HCT116 (cell line): ENCODE measurements around the gene NELFB. TPM values are rescaled to one million over a fixed set of nuclear protein-coding genes. Genes with fewer than 3 reads are reported as not detected.

ENCODE experiments used
- ATAC-seq: fragments of 200-7000 bp; cut with Tn5 transposase; 2 replicates; pipeline ENCODE4 v1.9.1; 2020; ENCODE audit warnings: mild to moderate bottlenecking, moderate library complexity
- BruUV-seq: library from RNA; stranded (reverse); fragments of 400-500 nt; replicated peaks from 2 replicates; lab custom pipeline; 2021; lab: Mats Ljungman, UMichigan
- CTCF ChIA-PET: fragments of 300-600 bp; sonication (Branson Sonifier 250); formaldehyde crosslinking; loops from one replicate; lab custom pipeline; 2021; ENCODE audit warnings: antibody characterized with exemption; lab: Charles Lee
- POLR2A ChIA-PET: fragments of 300-600, 350-600 bp; sonication (Branson Sonifier 250); formaldehyde crosslinking; loops from one replicate; lab custom pipeline; 2021; ENCODE audit warnings: antibody characterized with exemption; lab: Charles Lee
- RAD21 ChIA-PET, 2 experiments: fragments of 300-600 bp; sonication (Branson Sonifier 250); formaldehyde crosslinking; loops; one replicate each; lab custom pipeline; 2023; ENCODE audit warnings: low total read pairs in 2 of 2; ENCODE audit not compliant: uncharacterized antibody in 2 of 2, unreplicated experiment in 2 of 2, low non-redundant PET in 1 of 2; lab: Charles Lee
- DNase-seq: peaks from one replicate; pipeline ENCODE4 v3.0.0-alpha.2; 2010; ENCODE audit warnings: low read depth, low spot score
- H2AFZ ChIP-seq: fragments of 200-600 bp; shearing (Covaris generic), sonication (generic); 2 replicates; pipeline ENCODE4 v1.6.1; 2017; ENCODE audit warnings: low read depth, mixed run types, mixed read lengths, antibody characterized with exemption, low read length; ENCODE audit not compliant: poor library complexity, severe bottlenecking
- H3K27ac ChIP-seq: 2 replicates; pipeline ENCODE4 v1.5.1; 2012; ENCODE audit warnings: low read depth, low read length
- H3K27me3 ChIP-seq: fragments of 200-600 bp; sonication (generic); 2 replicates; pipeline ENCODE4 v1.6.1; 2016; ENCODE audit warnings: mixed run types, low read length, mixed read lengths; ENCODE audit not compliant: insufficient read depth
- H3K36me3 ChIP-seq, 2 experiments: fragments of 200-500 bp in 1 of 2; fragments of 200-600 bp in 1 of 2; sonication (Bioruptor generic) in 1 of 2; sonication (generic) in 1 of 2; 2 replicates each; pipeline versions ENCODE4 v1.5.1 to v1.6.1; 2014 to 2016; ENCODE audit warnings: low read length in 2 of 2, inconsistent platforms in 1 of 2, mixed read lengths in 1 of 2, mixed run types in 1 of 2; ENCODE audit not compliant: insufficient read depth in 2 of 2, control insufficient read depth in 1 of 2
- H3K4me1 ChIP-seq, 2 experiments: fragments of 200-600 bp in 1 of 2; sonication (generic) in 1 of 2; 2 replicates each; pipeline versions ENCODE4 v1.5.1 to v1.6.1; 2012 to 2017; ENCODE audit warnings: low read length in 2 of 2, inconsistent platforms in 1 of 2, mild to moderate bottlenecking in 1 of 2, mixed read lengths in 1 of 2, mixed run types in 1 of 2, moderate library complexity in 1 of 2; ENCODE audit not compliant: insufficient read depth in 2 of 2, control insufficient read depth in 1 of 2
- H3K4me2 ChIP-seq: fragments of 200-600 bp; sonication (generic); 2 replicates; pipeline ENCODE4 v1.6.1; 2017; ENCODE audit warnings: mixed run types, low read length, mixed read lengths
- H3K4me3 ChIP-seq, 2 experiments: fragments of 200-600 bp in 1 of 2; sonication (generic) in 1 of 2; replicated peaks in 1 of 2; 2 replicates each; pipeline ENCODE4 v1.5.1; 2011 to 2016; ENCODE audit warnings: low read length in 2 of 2, control low read depth in 1 of 2, low read depth in 1 of 2, mild to moderate bottlenecking in 1 of 2, mixed read lengths in 1 of 2, mixed run types in 1 of 2
- H3K79me2 ChIP-seq: fragments of 200-600 bp; sonication (generic); 2 replicates; pipeline ENCODE4 v1.6.1; 2017; ENCODE audit warnings: mild to moderate bottlenecking, mixed run types, low read length, moderate library complexity, mixed read lengths; ENCODE audit not compliant: insufficient read depth
- H3K9ac ChIP-seq: fragments of 200-600 bp; sonication (generic); 2 replicates; pipeline ENCODE4 v1.6.1; 2016; ENCODE audit warnings: low read length, mixed read lengths
- H3K9me2 ChIP-seq: fragments of 200-600 bp; sonication (generic), shearing (Covaris generic); 2 replicates; pipeline ENCODE4 v1.6.1; 2017; ENCODE audit warnings: mixed run types, mild to moderate bottlenecking, moderate library complexity; ENCODE audit not compliant: insufficient read depth
- H3K9me3 ChIP-seq, 2 experiments: fragments of 200-500 bp in 1 of 2; fragments of 200-600 bp in 1 of 2; sonication (Bioruptor generic) in 1 of 2; sonication (generic) in 1 of 2; 2 replicates each; pipeline ENCODE4 v1.6.1; 2014 to 2017; ENCODE audit warnings: low read length in 2 of 2, mixed read lengths in 2 of 2, inconsistent platforms in 1 of 2, low read depth in 1 of 2, mild to moderate bottlenecking in 1 of 2, mixed run types in 1 of 2, moderate library complexity in 1 of 2; ENCODE audit not compliant: control insufficient read depth in 1 of 2, insufficient read depth in 1 of 2
- H4K20me1 ChIP-seq: fragments of 200-600 bp; sonication (generic), shearing (Covaris generic); 2 replicates; pipeline ENCODE4 v1.6.1; 2017; ENCODE audit warnings: mixed run types, mild to moderate bottlenecking, moderate library complexity; ENCODE audit not compliant: insufficient read depth
- CEBPB ChIP-seq: IDR thresholded peaks from 2 replicates; pipeline ENCODE4 v1.6.1; 2012; ENCODE audit warnings: low read depth
- FOSL1 ChIP-seq: IDR thresholded peaks from 2 replicates; pipeline ENCODE4 v1.6.1; 2012; ENCODE audit warnings: low read depth
- intact Hi-C: fragments of 100-400 bp; cut with micrococcal nuclease; formaldehyde crosslinking; loops from 2 replicates; pipeline ENCODE4 v1.10.0; 2022
- total RNA-seq: library from RNA; stranded (reverse); gene quantifications from one replicate; pipeline ENCODE4 v1.2.1, GENCODE V29; 2021; ENCODE audit not compliant: unreplicated experiment

Gene NELFB
- total RNA-seq, 1 experiment from 2014 or later, result 86.4 TPM

DNA sequence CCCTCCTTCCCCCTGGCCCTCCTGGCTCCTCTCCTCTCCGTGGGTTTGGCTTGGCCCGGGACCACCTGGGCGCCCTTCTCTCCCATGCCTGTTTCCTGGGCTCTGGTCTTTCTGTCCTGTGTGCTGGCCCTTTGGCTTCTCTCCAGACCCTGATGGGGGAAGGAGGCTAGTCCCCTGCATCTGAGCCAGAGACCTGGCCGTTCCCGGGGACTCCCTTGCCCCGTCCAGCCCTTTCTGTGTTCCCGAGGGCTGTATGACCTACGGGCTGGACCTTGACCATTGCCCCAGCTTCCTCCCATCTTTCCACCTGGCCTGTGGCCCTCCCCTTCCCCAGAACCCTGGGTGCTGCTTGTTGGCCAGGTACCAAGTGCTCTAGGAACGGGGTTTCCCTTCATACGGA, 8.4 kb downstream of the NELFB start:
- no peak overlapping the region; the same call in 1 of the 2 replicates for H3K27ac ChIP-seq
- CTCF ChIA-PET, result no interaction called here

DNA sequence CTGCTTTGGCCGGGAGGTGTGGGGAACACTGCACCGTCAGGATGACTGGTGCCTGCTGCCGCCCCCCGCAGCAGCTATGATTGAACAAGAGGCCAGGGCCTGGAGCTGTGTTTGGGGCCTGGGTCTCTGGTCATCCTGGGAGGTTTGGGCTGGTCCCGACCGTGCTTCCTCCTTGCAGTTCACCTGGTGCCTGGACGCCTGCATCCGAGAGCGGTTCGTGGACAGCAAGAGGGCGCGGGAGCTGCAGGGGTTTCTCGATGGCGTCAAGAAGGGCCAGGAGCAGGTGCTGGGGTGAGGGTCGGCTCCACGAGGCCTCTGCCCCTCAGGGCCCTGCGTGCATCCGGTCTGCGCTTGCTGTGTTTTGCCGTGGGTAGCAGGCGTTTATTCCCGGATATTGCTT, 8.9 kb downstream of the NELFB start:
- H3K4me3 ChIP-seq, result no peak overlapping the region
- intact Hi-C loops, result no loop called here
- peaks cover 14 to 27% of the 10 kb centered on the region in 2 experiments; a peak in 3 of 4 replicates for H3K36me3 ChIP-seq
- H3K9ac ChIP-seq, result no peak overlapping the region
- no peaks in the 10 kb centered on the region for H3K4me1 ChIP-seq
- H3K9me2 ChIP-seq, result no peaks in the 10 kb centered on the region
- no peak for TF ChIP-seq FOSL1
- peaks cover 9% of the 10 kb centered on the region; the same call in 1 of the 2 replicates for H3K79me2 ChIP-seq
- H3K4me2 ChIP-seq, result no peak overlapping the region
- H2AFZ ChIP-seq, result no peak overlapping the region
- no peak for DNase-seq
- ATAC-seq, result no peak
- CTCF ChIA-PET, result no interaction called here
- H3K9me3 ChIP-seq, result no peaks in the 10 kb centered on the region
- RAD21 ChIA-PET, result no interaction called here
- no peaks in the 10 kb centered on the region for H3K27me3 ChIP-seq
- BruUV-seq, result no TSS peak
- H4K20me1 ChIP-seq, result no peaks in the 10 kb centered on the region
- H3K27ac ChIP-seq, result no peak overlapping the region
- POLR2A ChIA-PET, result interaction anchor here (0.6 kb wide), 1 partner anchor 101 kb away, joined by 3 read pairs; no protein-coding TSS in a partner anchor

More for the DNA sequence above, 8.4 kb downstream of the NELFB start:
- Histone ChIP-seq H3K36me3 (peaks cover 14 to 27% of the 10 kb centered on the region in 2 experiments), H4K20me1 (no peaks in the 10 kb centered on the region), H3K27me3 (no peaks in the 10 kb centered on the region), H3K9ac (no peak overlapping the region), H3K4me3 (no peak overlapping the region), H3K4me1 (no peaks in the 10 kb centered on the region), H3K9me3 (no peaks in the 10 kb centered on the region), H3K4me2 (no peak overlapping the region), H3K79me2 (peaks cover 15% of the 10 kb centered on the region; the same call in 1 of the 2 replicates), H2AFZ (no peak overlapping the region), H3K9me2 (no peaks in the 10 kb centered on the region)
- ATAC-seq (no peak), DNase-seq (no peak)
- no TSS peak for BruUV-seq
- intact Hi-C loops, result no loop called here
- POLR2A ChIA-PET, result interaction anchor here (0.6 kb wide), 1 partner anchor 101 kb away, joined by 3 read pairs; no protein-coding TSS in a partner anchor
- no peak for TF ChIP-seq CEBPB
- RAD21 ChIA-PET, result no interaction called here
